Astrocyte (in vitro differentiated cells and primary cell): Measurements from ENCODE around the gene KCP.

ENCODE experiments used
- EZH2 ChIP-seq: IDR thresholded peaks from 2 replicates; pipeline ENCODE4 v1.6.1; 2012; ENCODE audit warnings: mild to moderate bottlenecking, low read length, inconsistent platforms; ENCODE audit not compliant: insufficient read depth
- TF ChIP-seq, protein P1 (sequence below): IDR thresholded peaks from 2 replicates; pipeline ENCODE4 v1.5.1; 2011; ENCODE audit warnings: low read depth, mild to moderate bottlenecking, inconsistent platforms, low read length, moderate library complexity; ENCODE audit not compliant: insufficient read depth

DNA sequence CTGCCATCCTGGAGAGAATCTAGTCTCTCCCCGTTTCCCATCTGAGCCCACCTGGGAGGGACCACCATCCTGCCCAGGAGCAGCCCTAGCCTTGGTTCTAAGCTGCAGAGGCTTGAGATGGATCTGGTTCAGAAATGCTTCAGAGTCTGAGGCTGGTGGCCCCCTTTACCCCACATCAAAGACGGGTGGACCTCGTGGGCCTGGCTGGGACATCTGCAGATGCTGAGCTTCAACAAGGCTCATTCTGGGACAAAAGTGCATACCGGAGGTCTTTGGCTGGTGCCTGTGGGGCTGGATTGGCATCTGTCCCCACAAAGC lies 22.3 kb upstream of the KCP start:
- TF ChIP-seq, protein P1, sequence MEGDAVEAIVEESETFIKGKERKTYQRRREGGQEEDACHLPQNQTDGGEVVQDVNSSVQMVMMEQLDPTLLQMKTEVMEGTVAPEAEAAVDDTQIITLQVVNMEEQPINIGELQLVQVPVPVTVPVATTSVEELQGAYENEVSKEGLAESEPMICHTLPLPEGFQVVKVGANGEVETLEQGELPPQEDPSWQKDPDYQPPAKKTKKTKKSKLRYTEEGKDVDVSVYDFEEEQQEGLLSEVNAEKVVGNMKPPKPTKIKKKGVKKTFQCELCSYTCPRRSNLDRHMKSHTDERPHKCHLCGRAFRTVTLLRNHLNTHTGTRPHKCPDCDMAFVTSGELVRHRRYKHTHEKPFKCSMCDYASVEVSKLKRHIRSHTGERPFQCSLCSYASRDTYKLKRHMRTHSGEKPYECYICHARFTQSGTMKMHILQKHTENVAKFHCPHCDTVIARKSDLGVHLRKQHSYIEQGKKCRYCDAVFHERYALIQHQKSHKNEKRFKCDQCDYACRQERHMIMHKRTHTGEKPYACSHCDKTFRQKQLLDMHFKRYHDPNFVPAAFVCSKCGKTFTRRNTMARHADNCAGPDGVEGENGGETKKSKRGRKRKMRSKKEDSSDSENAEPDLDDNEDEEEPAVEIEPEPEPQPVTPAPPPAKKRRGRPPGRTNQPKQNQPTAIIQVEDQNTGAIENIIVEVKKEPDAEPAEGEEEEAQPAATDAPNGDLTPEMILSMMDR = no peak
- TF ChIP-seq EZH2 = no peak
